Lung (tissue), 12 donors: Measurements from ENCODE around the gene LMO1. TPM values are rescaled to one million over a fixed set of nuclear protein-coding genes. Genes with fewer than 3 reads are reported as not detected.
A peak's percentile ranks its signal among the peaks of the same experiment; 100 is the strongest.

ENCODE experiments used
- ATAC-seq: fragments of 200-7000 bp; cut with Tn5 transposase; one replicate; pipeline ENCODE4 v1.9.1; 2020; ENCODE audit warnings: moderate number of reproducible peaks; ENCODE audit not compliant: insufficient read depth, low FRiP score
- DNase-seq, 3 donors: peaks; one replicate each; pipeline ENCODE4 v3.0.0-alpha.2; 2013 to 2017
- H3K27ac ChIP-seq, 2 donors: one replicate each; pipeline ENCODE4 v1.5.1; 2013; ENCODE audit warnings: mild to moderate bottlenecking in 2 of 2, moderate library complexity in 2 of 2, control low read depth in 1 of 2, inconsistent platforms in 1 of 2, low read depth in 1 of 2, low read length in 1 of 2
- H3K27me3 ChIP-seq, 3 donors: one replicate each; pipeline ENCODE4 v1.5.1; 2013; ENCODE audit warnings: low read length in 2 of 3; ENCODE audit not compliant: control insufficient read depth in 3 of 3, insufficient read depth in 3 of 3
- H3K36me3 ChIP-seq, 4 donors: one replicate each; pipeline ENCODE4 v1.5.1; 2013; ENCODE audit warnings: low read length in 4 of 4, mild to moderate bottlenecking in 1 of 4, moderate library complexity in 1 of 4; ENCODE audit not compliant: control insufficient read depth in 4 of 4, insufficient read depth in 4 of 4
- H3K4me1 ChIP-seq, 5 donors: one replicate each; pipeline ENCODE4 v1.5.1; 2013; ENCODE audit warnings: low read length in 5 of 5, mild to moderate bottlenecking in 2 of 5, moderate library complexity in 1 of 5; ENCODE audit not compliant: control insufficient read depth in 5 of 5, insufficient read depth in 5 of 5
- H3K4me3 ChIP-seq: one replicate; pipeline ENCODE4 v1.5.1; 2013; ENCODE audit warnings: mild to moderate bottlenecking, control low read depth, moderate library complexity
- H3K9ac ChIP-seq, 2 donors: one replicate each; pipeline ENCODE4 v1.5.1; 2013; ENCODE audit warnings: low read length in 2 of 2, control low read depth in 1 of 2; ENCODE audit not compliant: insufficient read depth in 1 of 2
- H3K9me3 ChIP-seq, 4 donors: one replicate each; pipeline ENCODE4 v1.5.1; 2013; ENCODE audit warnings: low read length in 3 of 4, mild to moderate bottlenecking in 1 of 4, moderate library complexity in 1 of 4; ENCODE audit not compliant: control insufficient read depth in 4 of 4, insufficient read depth in 3 of 4
- CTCF ChIP-seq: IDR thresholded peaks from 2 replicates; pipeline ENCODE4 v1.5.1; 2012; ENCODE audit warnings: mild to moderate bottlenecking; ENCODE audit errors: control extremely low read depth, extremely low read depth
- WGBS, 2 donors: extraction: QIAGEN DNeasy Blood & Tissue Kit; methylation state at CpG; one replicate each; pipeline ENCODE4 v1.1.7; 2013; 5-methylcytosine and 5-hydroxymethylcytosine counted together
- polyA plus RNA-seq, 2 donors: library from polyadenylated mRNA; stranded (reverse); fragments of 200-250 nt; gene quantifications; one replicate each; pipeline ENCODE4 v1.2.1, GENCODE V29; 2013
- total RNA-seq, 2 donors: library from RNA; depleted of rRNA in 1 of 2; stranded (reverse); fragments of >200 nt in 1 of 2; gene quantifications; one replicate each; pipeline ENCODE4 v1.2.1, GENCODE V29; 2014 to 2021
- donor health status: control.
- donor health status: control.
- donor health status: Bipolar disorder and iron deficiency.
- donor health status: healthy.
- donor health status: DM: yes; HTN: yes; CAD: no.

The LMO1 gene
- total and polyA plus RNA-seq, 4 donors: 0.26 to 0.34 TPM; not detected in 2

- ATAC-seq (no peak), DNase-seq (peak in 1 of 3 donors; percentile 2)
- peaks cover 0 to 2% (median 0%) of the 10 kb centered on the region in 4 donors for H3K9me3 ChIP-seq
- TF ChIP-seq CTCF: no peak
- no peak overlapping the region for H3K4me3 ChIP-seq
- no peak overlapping the region for H3K9ac ChIP-seq
- H3K4me1 ChIP-seq: no peaks in the 10 kb centered on the region
- 72 to 93% methylated on average over 2 of the region's 2 CpGs for WGBS, 2 donors
- H3K27me3 ChIP-seq: no peaks in the 10 kb centered on the region
- no peaks in the 10 kb centered on the region for H3K36me3 ChIP-seq
- H3K27ac ChIP-seq: no peak overlapping the region
These were observed 37.9 kb upstream of the LMO1 start for GRCh38 chr11:8301622-8302021.

GRCh38 chr11:8298801-8299786 is 35.4 kb upstream of the LMO1 start:
- no peaks in the 10 kb centered on the region for H3K36me3 ChIP-seq
- TF ChIP-seq CTCF: no peak
- H3K4me3 ChIP-seq: no peak overlapping the region
- H3K27ac ChIP-seq: no peak overlapping the region
- H3K27me3 ChIP-seq: peaks cover 0 to 3% (median 0%) of the 10 kb centered on the region in 3 donors
- ATAC-seq: no peak
- H3K9me3 ChIP-seq: peaks cover 0 to 2% (median 0%) of the 10 kb centered on the region in 4 donors
- no peaks in the 10 kb centered on the region for H3K4me1 ChIP-seq
- no peak overlapping the region for H3K9ac ChIP-seq
- 68 to 74% methylated on average over 13 of the region's 13 CpGs for WGBS, 2 donors
- no peak for DNase-seq

GRCh38 chr11:8297781-8298440 is 34.2 kb upstream of the LMO1 start:
- no peak overlapping the region for H3K27ac ChIP-seq
- H3K36me3 ChIP-seq: no peaks in the 10 kb centered on the region
- H3K9me3 ChIP-seq: no peaks in the 10 kb centered on the region
- H3K4me1 ChIP-seq: no peaks in the 10 kb centered on the region
- 96 to 98% methylated on average over 5 of the region's 5 CpGs for WGBS, 2 donors
- H3K27me3 ChIP-seq: peaks cover 0 to 5% (median 0%) of the 10 kb centered on the region in 3 donors
- ATAC-seq: no peak
- no peak overlapping the region for H3K4me3 ChIP-seq
- no peak for DNase-seq
- TF ChIP-seq CTCF: no peak
- no peak overlapping the region for H3K9ac ChIP-seq
